ENCODE measurements around the gene SYK. TPM values are rescaled to one million over a fixed set of nuclear protein-coding genes. Genes with fewer than 3 reads are reported as not detected.

Gene SYK
- total RNA-seq, 1 experiment from 2014 or later: 0.28 TPM

- peaks cover 10% of the 10 kb centered on the region; the same call in 1 of the 2 replicates for H3K9me3 ChIP-seq (ENCODE audit: control insufficient read depth, insufficient read depth, low read depth, low read length)
- ChIA-PET CTCF (no interaction called here), POLR2A (no interaction called here)
- intact Hi-C loops (cut with micrococcal nuclease; ENCODE audit: unreplicated experiment): loop anchor here (10.0 kb wide), 1 partner anchor 622 kb away; no protein-coding TSS in a partner anchor
- H3K36me3 ChIP-seq (ENCODE audit: control insufficient read depth, insufficient read depth, low read length): no peaks in the 10 kb centered on the region
- H3K4me3 ChIP-seq (ENCODE audit: low read depth in 2 of 2, low read length in 2 of 2): no peak overlapping the region
- ATAC-seq (no peak), DNase-seq (ENCODE audit: low read depth, low spot score) (no peak)
- no peaks in the 10 kb centered on the region for H3K27me3 ChIP-seq (ENCODE audit: control insufficient read depth, insufficient read depth, low read length)
- no TSS peak for BruUV-seq (replicated peaks)
- TF ChIP-seq SIN3A (IDR thresholded peaks at IDR 0.05; ENCODE audit: borderline replicate concordance, insufficient read depth, low read depth, low read length) (no peak), TCF7L2 (IDR thresholded peaks at IDR 0.05; ENCODE audit: low read depth, low read length) (no peak), CTCF (IDR thresholded peaks at IDR 0.05) (no peak), POLR2AphosphoS5 (IDR thresholded peaks at IDR 0.05; ENCODE audit: low read depth, low read length) (no peak)
- TF ChIP-seq, protein P1, sequence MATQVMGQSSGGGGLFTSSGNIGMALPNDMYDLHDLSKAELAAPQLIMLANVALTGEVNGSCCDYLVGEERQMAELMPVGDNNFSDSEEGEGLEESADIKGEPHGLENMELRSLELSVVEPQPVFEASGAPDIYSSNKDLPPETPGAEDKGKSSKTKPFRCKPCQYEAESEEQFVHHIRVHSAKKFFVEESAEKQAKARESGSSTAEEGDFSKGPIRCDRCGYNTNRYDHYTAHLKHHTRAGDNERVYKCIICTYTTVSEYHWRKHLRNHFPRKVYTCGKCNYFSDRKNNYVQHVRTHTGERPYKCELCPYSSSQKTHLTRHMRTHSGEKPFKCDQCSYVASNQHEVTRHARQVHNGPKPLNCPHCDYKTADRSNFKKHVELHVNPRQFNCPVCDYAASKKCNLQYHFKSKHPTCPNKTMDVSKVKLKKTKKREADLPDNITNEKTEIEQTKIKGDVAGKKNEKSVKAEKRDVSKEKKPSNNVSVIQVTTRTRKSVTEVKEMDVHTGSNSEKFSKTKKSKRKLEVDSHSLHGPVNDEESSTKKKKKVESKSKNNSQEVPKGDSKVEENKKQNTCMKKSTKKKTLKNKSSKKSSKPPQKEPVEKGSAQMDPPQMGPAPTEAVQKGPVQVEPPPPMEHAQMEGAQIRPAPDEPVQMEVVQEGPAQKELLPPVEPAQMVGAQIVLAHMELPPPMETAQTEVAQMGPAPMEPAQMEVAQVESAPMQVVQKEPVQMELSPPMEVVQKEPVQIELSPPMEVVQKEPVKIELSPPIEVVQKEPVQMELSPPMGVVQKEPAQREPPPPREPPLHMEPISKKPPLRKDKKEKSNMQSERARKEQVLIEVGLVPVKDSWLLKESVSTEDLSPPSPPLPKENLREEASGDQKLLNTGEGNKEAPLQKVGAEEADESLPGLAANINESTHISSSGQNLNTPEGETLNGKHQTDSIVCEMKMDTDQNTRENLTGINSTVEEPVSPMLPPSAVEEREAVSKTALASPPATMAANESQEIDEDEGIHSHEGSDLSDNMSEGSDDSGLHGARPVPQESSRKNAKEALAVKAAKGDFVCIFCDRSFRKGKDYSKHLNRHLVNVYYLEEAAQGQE (IDR thresholded peaks at IDR 0.05; ENCODE audit: insufficient read depth in 1 of 2, low read depth in 2 of 2, low read length in 1 of 2): no peak
- H3K4me1 ChIP-seq (ENCODE audit: control insufficient read depth, insufficient read depth, low read length): no peaks in the 10 kb centered on the region
- in situ Hi-C loops (cut with HindIII; ENCODE audit: low pct_unique_long_range_greater_than_20kb, low sequenced_read_pairs): no loop called here
- no peak overlapping the region for H3K27ac ChIP-seq (ENCODE audit: low read length)
These were observed 34.9 kb upstream of the SYK start for GRCh38 chr9:90766731-90767130.

DNA sequence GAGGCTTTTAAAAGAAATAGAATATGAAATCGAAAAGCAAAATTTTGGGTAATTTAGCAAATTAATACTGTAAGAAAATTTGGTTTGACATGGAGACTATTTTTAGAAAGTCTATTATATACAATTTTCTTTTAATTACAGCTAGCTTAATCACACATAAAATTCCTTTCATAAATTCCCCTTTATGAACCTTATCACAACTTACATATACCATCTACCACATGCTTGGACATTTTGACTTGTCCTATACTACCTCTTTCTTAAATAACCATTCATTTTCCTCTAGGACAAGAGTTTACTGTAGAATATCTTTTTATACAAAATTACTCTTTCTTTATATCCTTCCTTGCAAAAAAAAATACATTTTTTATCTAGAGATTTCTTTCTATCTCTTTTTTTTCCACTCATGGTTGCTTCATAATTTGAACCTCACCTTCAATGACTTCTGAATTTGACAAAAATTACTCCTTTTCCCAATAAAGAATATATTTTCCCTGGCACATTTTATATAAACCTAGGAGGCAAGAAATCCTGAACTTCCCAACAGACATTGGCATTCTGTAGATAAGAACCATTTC, 34.0 kb upstream of the SYK start:
- no peak overlapping the region for H3K27ac ChIP-seq (ENCODE audit: low read length)
- DNase-seq (ENCODE audit: low read depth, low spot score): no peak
- TF ChIP-seq, protein P1 (IDR thresholded peaks at IDR 0.05; ENCODE audit: insufficient read depth in 1 of 2, low read depth in 2 of 2, low read length in 1 of 2): no peak
- TF ChIP-seq POLR2AphosphoS5 (IDR thresholded peaks at IDR 0.05; ENCODE audit: low read depth, low read length) (no peak), CTCF (IDR thresholded peaks at IDR 0.05) (no peak), TCF7L2 (IDR thresholded peaks at IDR 0.05; ENCODE audit: low read depth, low read length) (no peak), SIN3A (IDR thresholded peaks at IDR 0.05; ENCODE audit: borderline replicate concordance, insufficient read depth, low read depth, low read length) (no peak)
- intact Hi-C loops (cut with micrococcal nuclease; ENCODE audit: unreplicated experiment): loop anchor here (10.0 kb wide), 1 partner anchor 623 kb away; no protein-coding TSS in a partner anchor
- H3K36me3 ChIP-seq (ENCODE audit: control insufficient read depth, insufficient read depth, low read length): no peaks in the 10 kb centered on the region
- H3K4me1 ChIP-seq (ENCODE audit: control insufficient read depth, insufficient read depth, low read length): no peaks in the 10 kb centered on the region
- CTCF ChIA-PET: no interaction called here
- H3K9me3 ChIP-seq (ENCODE audit: control insufficient read depth, insufficient read depth, low read depth, low read length): peaks cover 10% of the 10 kb centered on the region; the same call in 1 of the 2 replicates
- H3K27me3 ChIP-seq (ENCODE audit: control insufficient read depth, insufficient read depth, low read length): no peaks in the 10 kb centered on the region
- POLR2A ChIA-PET: no interaction called here
- in situ Hi-C loops (cut with HindIII; ENCODE audit: low pct_unique_long_range_greater_than_20kb, low sequenced_read_pairs): no loop called here
- H3K4me3 ChIP-seq (ENCODE audit: low read depth in 2 of 2, low read length in 2 of 2): no peak overlapping the region
- BruUV-seq (replicated peaks): no TSS peak
- ATAC-seq: no peak
